HG02973 (cell line): ENCODE measurements around the gene IQCE.
"Not testable (repeated sequence)": the region's sequence is repeated elsewhere in the genome, so short reads cannot be mapped to it uniquely, and the experiment has no call there.

ENCODE experiments used
- ATAC-seq: cut with Tn5 transposase; IDR thresholded peaks from one replicate; pipeline ENCODE4 v1.9.1; 2021; ENCODE audit warnings: moderate library complexity; ENCODE audit not compliant: unreplicated experiment

IQCE gene

DNA sequence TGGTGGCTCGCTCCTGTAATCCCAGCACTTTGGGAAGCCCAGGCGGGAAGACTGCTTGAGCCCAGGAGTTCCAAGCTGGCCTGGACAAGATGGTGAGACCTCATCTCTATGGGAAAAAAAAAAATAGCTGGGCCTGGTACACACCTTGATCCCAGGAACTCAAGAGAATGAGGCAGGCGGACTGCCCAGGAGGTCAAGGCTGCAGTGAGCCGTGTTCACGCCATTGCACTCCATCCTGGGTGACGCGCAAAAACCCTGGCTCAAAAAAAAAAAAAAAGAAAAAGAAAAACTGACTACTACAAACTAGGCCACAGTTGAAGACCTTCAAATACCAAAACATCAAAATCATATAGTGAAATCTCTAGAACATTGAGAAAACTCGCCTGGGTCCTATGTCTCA lies 7.4 kb upstream of the IQCE start:
- no peak for ATAC-seq

DNA sequence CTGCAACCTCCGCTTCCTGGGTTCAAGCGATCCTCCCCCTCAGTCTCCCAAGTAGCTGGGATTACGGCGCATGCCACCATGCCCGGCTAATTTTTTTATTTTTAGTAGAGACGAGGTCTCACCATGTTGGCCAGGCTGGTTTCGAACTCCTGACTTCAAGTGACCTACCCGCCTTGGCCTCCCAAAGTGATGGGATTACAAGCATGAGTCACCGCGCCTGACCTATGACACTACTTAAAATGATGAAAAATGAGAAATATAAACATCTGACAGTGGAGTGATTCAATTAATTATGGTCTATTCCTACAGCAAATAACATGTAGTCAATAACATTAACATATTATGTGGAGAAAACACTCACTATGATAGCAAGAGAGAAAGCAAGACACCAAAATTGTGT lies 5.7 kb upstream of the IQCE start:
- ATAC-seq: no peak

DNA sequence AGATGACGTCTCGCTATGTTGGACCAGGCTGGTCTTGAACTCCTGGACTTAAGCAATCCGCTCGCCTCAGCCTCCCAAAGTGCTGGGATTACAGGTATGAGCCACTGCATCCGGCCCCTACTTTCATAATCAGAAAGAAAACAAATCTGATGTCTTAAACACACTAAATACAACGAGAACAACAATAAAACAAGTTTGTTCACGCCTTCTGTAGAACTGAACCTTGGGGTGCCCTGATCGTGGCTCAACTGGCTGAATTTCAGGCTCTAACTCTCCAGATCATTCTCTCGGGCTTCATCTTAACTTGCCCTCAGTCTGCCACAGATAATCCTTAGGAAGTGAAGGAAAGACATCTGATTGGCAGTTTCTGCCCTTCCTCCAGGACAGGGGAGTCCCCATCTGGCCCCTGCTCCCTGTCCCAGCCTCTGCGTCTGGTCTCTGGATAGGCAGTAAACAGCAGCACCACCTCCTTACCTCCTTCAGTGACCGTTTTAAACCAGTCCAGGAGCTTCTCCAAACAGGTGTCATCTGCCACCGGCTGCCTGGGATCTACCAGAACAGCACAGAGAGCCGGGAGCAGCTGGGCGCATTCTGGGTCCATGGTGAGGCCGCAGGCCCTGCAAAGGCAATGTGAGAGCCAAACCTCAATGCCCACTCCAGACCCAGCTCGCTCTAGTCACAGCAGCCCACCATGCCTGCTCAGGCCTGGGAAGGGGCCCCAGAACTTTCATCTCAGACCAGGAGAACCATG lies 4.8 kb upstream of the IQCE start:
- no peak for ATAC-seq

DNA sequence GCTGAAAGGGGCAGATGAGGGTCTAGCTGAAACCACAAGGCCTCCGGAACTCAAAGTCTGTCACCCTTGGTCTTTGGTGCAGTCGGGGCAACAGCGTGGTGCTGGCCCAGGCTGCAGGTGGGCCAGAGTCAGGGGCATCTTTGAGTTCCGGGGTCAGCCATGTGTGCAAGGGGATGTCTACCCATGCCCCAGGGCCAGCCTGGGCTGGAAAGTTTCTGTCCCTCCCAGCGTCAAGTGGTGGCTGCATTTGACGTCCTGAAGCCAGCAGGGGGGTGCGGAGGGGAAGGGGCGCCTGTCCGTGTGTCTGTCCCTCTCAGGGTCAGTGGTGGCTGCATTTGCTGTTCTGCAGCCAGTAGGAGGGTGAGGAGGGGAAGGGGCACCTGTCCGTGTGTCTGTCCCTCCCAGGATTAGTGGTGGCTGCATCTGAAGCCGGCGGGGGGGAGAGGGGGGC lies 4.1 kb upstream of the IQCE start:
- ATAC-seq: no peak

DNA sequence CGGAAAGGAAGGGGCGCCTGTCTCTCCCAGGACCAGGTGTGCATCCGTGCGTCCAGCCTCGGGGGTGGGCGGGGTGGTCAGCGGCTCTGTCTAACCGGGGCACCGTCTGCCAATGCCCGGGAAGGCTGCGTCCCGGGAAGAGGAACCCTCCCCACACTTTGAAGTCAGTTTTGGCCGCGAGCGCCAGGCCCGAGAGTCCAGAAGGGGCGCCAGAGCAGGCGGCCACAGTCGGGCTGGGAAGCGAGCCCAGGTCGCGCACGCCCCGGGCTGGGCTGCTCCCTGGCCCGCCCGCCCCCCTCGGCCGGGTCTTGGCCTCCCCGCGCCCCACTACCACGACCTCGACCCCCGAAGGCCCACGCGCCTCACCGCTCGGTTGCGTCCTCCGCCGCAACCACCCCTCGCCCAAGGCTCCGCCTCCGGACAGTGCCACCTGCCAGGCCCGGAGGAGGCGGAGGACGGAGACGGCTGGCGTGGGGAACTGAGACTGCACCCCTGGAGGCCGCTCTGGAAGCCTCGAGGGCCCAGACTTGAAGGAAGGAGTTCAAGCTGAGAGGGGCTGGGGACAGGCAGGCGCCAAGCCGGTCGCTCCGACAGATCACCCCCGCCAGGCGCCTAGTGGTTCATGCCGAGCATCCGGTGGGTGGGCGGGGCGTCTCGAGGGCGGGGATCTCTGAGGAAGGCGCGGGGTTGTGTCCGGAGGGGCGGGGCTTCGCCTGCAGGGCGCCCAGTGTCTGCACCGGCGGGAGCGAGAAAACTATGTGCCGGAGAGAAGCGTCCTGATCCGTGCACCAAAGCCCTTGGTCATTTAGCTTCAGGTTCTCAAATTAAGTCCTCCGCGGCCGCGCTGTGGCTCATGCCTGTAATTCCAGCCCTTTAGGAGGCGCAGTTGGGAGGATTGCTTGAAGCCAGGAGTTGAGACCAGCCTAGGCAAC lies 3.4 kb upstream of the IQCE start, which contains the start of gene BRAT1:
Gene BRAT1, minus strand, starts transcription at position 404 of the 932 bp plus-strand sequence. CDS start 1,093 bp downstream, outside the sequence.
- ATAC-seq: peak; percentile 63

DNA sequence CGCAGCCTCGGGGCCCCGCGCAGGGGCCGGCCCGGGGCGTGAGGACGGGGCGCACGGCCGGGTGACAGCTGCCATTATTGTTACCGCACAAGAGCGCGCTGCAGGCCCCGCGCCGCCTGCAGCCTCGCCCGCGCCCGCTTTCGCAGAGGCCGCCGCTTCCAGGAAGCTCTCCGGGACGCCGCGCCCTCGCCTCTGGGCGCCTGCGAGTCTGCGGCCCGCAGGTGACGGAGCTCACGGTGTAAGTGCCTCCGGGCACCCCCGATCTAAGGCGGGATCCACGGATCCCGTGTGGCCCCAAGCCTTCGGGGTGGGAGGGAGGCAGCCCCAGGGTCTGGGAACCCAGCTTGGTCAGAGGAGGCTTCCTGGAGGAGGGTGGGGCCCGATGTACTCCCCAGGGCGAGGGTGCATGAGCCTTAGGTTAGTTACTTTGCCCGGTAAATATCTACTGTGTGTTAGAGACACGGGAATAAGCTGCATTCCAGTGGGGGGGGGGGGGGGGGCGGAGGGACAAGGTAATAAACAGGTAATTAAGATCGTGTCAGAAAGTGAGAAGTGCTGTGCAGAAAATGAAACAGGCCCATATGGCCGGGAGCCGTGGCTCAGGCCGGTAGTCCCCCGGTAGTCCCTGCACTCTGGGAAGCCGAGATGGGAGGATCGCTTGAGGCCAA lies 638 bp downstream of the IQCE start:
- peak; percentile 20 for ATAC-seq

DNA sequence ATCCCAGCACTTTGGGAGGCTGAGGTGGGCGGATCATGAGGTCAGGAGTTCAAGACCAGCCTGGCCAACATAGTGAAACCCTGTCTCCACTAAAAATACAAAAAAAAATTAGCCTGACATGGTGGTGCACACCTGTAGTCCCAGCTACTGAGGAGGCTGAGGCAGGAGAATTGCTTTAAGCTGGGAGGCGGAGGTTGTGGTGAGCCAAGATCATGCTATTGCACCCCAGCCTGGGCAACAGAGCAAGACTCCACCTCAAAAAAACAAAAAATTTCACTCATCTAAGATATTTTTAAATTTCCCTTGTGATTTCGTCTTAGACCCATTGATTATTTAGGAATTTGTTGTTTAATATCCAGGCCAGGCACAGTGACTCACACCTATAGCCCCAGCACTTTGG lies 5.2 kb downstream of the IQCE start:
- ATAC-seq: not testable (repeated sequence)

DNA sequence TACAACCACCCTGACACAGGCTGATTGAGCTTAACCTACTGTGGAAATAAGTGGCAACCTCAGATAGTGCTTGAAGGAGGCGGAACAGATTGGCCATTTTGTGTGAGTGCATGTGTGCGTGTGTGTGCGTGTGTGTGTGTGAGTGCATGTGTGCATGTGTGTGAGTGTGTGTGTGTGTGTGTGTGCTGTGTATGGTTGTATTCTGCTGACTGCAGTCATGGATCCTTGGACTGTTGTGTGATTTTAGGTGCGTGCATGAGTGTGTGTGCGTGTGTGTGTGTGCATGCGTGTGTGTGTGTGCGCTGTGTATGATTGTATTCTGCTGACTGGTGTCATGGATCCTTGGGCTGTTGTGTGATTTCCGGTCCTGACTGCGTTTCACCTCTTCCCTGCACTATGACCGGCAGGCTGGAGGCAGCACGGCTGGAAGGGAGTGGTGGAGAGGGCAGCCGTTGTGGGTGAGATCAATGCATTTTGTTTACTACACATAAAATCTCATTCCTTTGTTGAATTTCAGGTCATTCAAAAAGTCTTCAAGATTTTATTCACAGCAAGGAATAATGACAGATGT lies 6.3 kb downstream of the IQCE start:
- ATAC-seq: no peak

DNA sequence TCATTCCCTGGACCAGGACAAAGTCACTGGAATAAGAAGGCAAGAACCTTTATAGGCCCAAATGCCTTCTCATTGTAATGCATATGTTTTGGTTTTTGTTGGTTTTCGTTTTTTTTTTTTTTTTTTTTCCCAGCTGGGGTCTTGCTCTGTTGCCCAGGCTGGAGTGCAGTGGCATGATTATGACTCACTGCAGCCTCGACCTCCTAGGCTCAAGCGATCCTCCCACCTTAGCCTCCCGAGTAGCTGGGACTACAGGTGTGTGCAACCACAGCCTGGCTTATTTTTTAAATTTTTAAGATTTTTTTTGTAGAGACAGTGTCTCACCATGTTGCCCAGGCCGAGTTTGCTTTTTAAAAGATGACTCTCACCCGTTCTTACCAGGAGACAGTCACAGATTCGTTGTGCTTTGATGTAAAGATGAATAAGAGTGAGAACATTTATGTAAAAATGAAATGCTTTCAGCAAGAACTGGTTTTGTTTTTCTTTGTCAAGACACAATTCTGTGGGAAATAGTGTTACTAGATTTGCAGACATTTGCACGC lies 7.6 kb downstream of the IQCE start:
- no peak for ATAC-seq

DNA sequence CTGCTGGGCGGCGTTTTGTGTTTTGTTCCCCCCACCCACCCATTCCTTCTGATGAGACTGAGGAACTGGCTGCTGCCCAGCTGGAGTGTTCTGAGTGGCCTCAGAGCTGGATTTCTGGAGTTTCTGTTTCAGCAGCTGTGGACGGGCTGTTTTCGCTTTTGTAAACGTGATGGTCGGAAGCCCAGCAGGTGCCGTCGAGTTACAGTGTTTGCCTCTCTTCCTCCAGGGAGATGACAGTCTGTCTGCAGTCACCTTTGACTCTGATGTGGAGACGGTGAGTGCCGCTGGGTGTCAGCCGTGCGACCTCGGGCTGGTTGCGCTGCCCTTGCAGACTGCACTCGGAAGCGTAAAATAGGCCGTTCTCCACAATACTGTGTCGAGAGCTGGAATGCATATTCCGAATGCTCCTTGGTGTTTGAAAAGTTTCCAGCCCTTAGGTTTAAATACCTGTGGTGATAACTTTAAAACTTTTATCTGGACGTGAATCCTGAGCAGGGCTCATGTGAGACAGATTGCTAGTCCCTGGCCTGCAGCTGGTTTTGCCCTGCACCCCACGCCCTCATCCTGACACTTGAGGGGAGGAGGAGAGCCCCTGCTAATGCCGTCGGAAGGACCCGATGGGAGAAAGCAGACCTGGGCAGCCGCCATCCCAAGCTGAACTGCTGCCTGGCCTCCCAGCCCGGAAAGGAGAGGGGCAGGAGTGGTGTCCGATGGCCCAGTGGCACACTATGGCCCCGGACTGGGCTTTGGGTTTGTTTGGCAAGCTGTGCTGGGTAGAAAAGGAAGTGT lies 8.3 kb downstream of the IQCE start:
- ATAC-seq: no peak

DNA sequence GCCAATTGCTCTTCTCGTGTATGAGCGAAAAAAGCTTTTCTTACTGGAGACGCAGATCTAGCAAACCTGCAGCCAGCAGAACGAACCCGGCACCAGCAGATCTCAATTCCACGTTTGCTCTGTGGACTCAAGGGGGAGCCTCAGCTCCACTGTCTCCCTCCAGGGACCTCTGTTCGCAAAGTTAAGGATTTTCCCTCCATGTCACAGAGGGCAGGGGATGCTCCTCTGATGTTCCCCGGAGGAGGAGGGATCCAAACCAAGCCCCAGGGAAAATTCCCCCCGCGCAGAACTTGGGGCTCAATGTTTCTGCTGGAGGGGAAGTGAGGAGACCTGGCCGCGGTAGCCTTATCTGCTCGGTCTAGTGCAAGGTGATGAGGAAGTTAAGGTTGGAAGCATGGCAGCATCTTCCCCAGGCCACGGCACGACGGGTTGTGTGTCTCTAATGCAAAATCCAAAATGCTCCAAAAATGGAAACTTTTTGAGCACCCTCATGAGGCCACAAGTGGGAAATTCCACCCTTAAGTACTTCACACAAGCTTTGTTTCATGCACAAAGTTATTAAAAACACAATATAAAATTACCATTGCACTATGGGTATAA lies 9.0 kb downstream of the IQCE start:
- no peak for ATAC-seq

DNA sequence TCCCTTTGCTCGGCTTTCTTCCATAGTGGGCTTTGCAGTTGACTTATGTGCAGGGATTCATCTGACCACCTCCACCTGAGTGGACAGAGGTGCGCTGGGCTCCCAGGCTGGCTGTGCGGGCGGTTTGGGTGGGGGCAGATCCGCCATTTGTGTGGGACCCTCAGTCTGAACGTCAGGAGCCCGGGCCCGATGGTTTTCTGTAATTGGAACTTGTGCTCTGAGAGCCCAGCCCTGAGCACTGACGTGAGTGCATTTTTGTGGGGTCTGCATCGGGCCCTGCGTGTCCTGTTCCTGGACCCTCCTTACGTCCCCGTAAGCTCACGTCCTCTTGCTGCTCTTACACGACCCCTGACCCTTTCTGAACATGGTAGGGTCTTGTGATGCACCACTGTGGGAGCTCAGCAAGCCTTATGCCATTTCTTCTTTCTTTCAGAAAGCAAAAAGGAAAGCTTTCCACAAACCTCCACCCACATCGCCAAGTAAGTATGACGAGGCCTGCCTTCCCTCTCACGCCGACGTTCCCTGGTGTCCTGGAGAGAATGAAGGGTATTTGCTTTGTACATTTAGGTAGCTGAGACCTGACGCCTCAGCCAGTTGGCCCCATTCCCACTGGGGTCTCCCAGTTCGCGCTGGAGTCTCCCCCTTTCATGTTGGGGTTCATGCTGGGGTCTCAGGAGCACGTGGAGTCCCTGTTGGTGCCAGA lies 9.9 kb downstream of the IQCE start:
- ATAC-seq: no peak

DNA sequence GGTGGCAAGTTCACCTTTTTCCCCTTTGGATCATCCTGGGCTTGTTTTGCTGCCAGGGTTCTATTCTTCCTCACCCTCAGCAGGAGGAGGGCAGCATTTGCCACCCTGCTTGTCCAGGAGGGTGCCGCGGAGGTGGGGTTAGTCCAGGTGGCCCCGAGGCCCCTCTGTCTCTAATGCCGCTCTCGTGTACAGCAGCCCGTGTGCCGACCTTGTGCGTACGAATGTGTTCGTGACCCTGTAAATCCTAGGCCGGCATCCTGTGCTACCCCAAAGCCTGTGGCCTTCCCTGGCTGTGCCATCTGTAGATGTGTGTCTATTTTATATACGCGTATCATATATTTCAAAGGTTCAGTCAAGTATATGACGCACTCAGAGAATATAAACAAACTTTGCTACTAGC lies 10.6 kb downstream of the IQCE start:
- ATAC-seq: no peak

DNA sequence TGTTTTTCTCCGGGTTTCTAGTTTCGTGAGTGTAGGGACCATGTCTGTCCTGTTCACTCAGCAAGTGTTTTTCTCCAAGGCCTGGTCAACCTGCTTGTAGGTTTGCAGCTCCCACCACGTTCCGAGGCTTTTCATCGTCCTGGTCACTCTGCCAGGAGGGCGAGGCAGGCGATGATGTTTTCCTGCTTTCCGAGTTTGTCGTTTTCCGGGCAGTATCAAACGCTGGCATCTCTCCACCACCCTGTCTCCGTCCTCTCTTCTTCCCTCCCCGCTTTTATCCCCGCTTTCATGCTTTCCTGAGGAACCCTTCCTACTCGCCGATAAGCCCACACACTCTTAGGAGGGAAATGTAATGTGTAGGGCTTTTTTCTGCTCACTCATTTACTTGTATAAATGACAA lies 11.2 kb downstream of the IQCE start:
- ATAC-seq: no peak

DNA sequence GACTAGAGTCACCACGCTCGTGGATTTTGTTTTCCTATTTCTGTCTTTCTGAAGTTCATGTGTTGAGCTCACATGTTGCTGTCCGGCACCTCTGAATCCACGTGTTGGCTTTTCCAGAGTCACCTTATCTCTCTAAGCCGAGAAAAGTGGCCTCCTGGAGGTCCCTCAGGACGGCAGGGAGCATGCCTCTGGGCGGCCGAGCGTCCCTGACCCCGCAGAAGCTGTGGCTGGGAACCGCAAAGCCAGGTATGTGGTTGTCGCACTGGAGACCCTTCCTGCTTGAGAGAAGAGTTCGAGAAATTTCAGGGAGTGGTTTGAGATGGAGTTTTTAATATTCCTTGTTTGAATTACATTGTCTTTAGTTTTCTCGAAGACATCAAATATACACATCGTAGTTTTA lies 12.6 kb downstream of the IQCE start:
- no peak for ATAC-seq

DNA sequence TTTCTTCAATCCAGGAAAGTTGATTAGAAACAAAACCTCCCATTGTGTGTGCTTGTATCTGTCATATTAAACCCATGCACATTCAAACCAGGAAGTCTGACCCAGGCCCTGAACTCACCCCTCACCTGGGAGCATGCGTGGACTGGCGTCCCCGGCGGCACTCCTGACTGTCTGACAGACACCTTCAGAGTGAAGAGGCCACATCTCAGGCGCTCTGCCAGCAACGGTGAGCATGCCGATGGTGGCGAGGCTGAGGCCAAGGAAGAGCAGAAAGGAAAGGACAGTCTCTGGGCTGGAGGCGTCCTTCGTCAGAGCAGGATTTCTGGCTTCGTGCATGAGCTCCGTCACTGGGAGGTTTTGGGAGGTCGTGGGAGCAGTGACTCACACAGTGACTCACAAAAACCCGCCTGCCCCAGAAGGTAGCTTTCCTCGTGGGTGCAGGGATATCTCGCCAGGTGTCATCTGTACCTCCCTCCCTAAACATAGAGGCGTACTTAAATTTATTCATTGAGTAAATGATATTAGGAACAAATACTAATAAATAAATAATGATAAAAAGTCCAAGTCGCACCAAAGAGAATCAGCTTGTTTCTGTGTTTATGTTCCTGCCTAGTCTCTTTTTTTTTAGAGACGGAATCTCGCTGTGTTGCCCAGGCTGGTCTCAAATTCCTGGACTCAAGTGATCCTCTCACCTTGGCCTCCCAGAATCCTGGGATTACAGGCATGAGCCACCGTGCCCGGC lies 13.5 kb downstream of the IQCE start:
- ATAC-seq: no peak

DNA sequence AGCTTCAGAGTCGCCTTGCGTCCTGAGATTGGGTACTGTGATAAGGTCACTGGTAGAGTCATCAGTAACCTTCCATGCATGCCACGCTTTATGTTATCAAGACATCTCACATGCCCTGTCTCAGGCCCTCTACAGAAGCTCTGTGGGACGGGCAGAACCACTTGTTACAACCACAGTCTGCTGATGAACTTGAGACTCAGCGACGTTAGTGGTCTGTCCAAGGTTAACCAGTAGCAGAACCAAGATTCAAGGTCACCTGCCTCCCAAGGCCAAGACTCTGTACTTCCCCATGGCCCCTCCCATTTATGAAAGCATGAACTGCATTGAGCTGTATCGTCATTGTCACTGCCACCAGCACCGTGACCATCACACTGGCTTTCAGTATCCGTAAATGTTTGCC lies 15.0 kb downstream of the IQCE start:
- no peak for ATAC-seq

DNA sequence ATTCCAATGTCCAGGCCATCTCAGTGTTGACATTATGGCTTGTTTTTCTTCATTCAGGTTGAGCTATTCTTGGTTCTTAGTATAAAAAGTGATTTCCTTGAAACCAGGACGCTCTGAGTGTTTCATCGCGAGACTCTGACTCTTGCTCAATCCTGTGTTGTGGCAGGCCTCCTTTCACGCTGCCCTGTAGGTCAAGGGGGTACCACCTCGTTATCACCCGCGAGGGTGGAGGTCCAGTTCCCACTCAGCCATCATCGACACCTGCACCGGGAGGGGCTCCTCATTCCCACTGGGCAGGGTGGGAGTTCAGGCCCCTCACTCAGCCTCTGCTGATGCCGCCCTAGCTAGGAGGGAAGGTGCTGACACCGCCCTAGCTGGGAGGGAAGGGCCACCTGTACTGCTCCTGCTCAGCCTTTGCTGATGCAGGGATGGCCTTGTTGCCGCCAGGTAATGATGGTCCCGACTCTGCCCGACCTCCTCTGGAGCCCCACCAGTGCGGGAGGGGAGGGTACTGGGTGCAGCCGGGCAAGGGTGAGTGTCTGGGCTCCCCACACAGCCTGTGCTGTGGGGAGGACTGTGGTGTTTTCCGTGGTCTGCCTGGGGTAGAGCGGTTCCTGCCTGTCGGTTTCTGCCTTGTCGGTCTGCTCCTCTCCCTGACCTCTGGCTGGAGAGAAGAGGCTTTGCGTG lies 16.4 kb downstream of the IQCE start:
- no peak for ATAC-seq
